H1 (cell line): Measurements from ENCODE around the gene KRTAP3-1. TPM values are rescaled to one million over a fixed set of nuclear protein-coding genes. Genes with fewer than 3 reads are reported as not detected.

Experiments
- CTCF ChIA-PET: fragments of 300-600 bp; sonication (Branson Sonifier 250); formaldehyde crosslinking; loops from one replicate; lab custom pipeline; 2021; ENCODE audit not compliant: partially characterized antibody; lab: Charles Lee
- POLR2A ChIA-PET: fragments of 300-600 bp; sonication (Branson Sonifier 250); formaldehyde crosslinking; loops from one replicate; lab custom pipeline; 2021; ENCODE audit warnings: inconsistent platforms; ENCODE audit not compliant: partially characterized antibody; lab: Charles Lee
- DNase-seq, 2 experiments: peaks; one replicate each; pipeline versions ENCODE4 v3.0.0 to v3.0.0-alpha.2; 2010 to 2022; ENCODE audit warnings: low spot score in 2 of 2, low read depth in 1 of 2, mixed read lengths in 1 of 2
- FAIRE-seq: peaks from 2 replicates; lab custom pipeline; 2011; peaks lifted over from hg19 to GRCh38; lab: Jason Lieb, UNC
- H2AFZ ChIP-seq: 2 replicates; pipeline ENCODE4 v1.8.1; 2012; ENCODE audit warnings: low read length, inconsistent platforms
- H2AK5ac ChIP-seq: 2 replicates; pipeline ENCODE4 v1.6.1; 2013; ENCODE audit warnings: low read depth, low read length
- H2BK120ac ChIP-seq: replicated peaks from 2 replicates; pipeline ENCODE3; 2013; ENCODE audit warnings: low read depth, low read length, inconsistent platforms
- H2BK12ac ChIP-seq: 2 replicates; pipeline ENCODE4 v1.6.1; 2013; ENCODE audit warnings: low read depth, low read length
- H2BK15ac ChIP-seq: 2 replicates; pipeline ENCODE4 v1.6.1; 2013; ENCODE audit warnings: low read length
- H2BK20ac ChIP-seq: 2 replicates; pipeline ENCODE4 v1.6.1; 2013; ENCODE audit warnings: low read length
- H2BK5ac ChIP-seq: 2 replicates; pipeline ENCODE4 v1.6.1; 2013; ENCODE audit warnings: low read depth, low read length
- H3K14ac ChIP-seq: 2 replicates; pipeline ENCODE4 v1.6.1; 2013; ENCODE audit warnings: inconsistent platforms; ENCODE audit not compliant: insufficient read length
- H3K18ac ChIP-seq: 2 replicates; pipeline ENCODE4 v1.6.1; 2013; ENCODE audit warnings: low read length; ENCODE audit errors: extremely low read depth
- H3K23ac ChIP-seq: 2 replicates; pipeline ENCODE4 v1.6.1; 2013; ENCODE audit warnings: inconsistent platforms; ENCODE audit not compliant: insufficient read length
- H3K23me2 ChIP-seq: 2 replicates; pipeline ENCODE4 v1.6.1; 2013; ENCODE audit warnings: low read depth, low read length
- H3K27ac ChIP-seq: 2 replicates; pipeline ENCODE4 v1.6.1; 2011; ENCODE audit warnings: low read depth, low read length, inconsistent platforms
- H3K27me3 ChIP-seq, 4 experiments: replicated peaks in 1 of 4; 1 replicate in 1 of 4; 2 replicates in 3 of 4; pipeline versions ENCODE4 v1.6.1 to v1.8.1; 2011 to 2013; ENCODE audit warnings: low read length in 3 of 4, mild to moderate bottlenecking in 3 of 4, inconsistent platforms in 2 of 4, mixed read lengths in 2 of 4, moderate library complexity in 1 of 4; ENCODE audit not compliant: control insufficient read depth in 3 of 4, insufficient read depth in 3 of 4; ENCODE audit errors: extremely low read depth in 1 of 4
- H3K36me3 ChIP-seq, 4 experiments: 2 replicates each; pipeline versions ENCODE4 v1.6.1 to v1.8.1; 2011 to 2013; ENCODE audit warnings: mild to moderate bottlenecking in 4 of 4, low read length in 3 of 4, moderate library complexity in 2 of 4, control low read depth in 1 of 4, inconsistent platforms in 1 of 4; ENCODE audit not compliant: insufficient read depth in 4 of 4, control insufficient read depth in 2 of 4
- H3K4ac ChIP-seq: replicated peaks from 2 replicates; pipeline ENCODE3; 2013; ENCODE audit warnings: low read length, low read depth, mixed read lengths, inconsistent platforms; ENCODE audit not compliant: insufficient read length
- H3K4me1 ChIP-seq, 4 experiments: replicated peaks in 1 of 4; 1 replicate in 1 of 4; 2 replicates in 3 of 4; pipeline versions ENCODE4 v1.6.1 to v1.8.1; 2011 to 2013; ENCODE audit warnings: low read length in 3 of 4, inconsistent platforms in 2 of 4, mixed read lengths in 1 of 4; ENCODE audit not compliant: insufficient read depth in 4 of 4, control insufficient read depth in 3 of 4
- H3K4me2 ChIP-seq, 2 experiments: 2 replicates each; pipeline versions ENCODE4 v1.6.1 to v1.8.1; 2011 to 2013; ENCODE audit warnings: low read depth in 2 of 2, low read length in 2 of 2, control low read depth in 1 of 2, inconsistent platforms in 1 of 2, mild to moderate bottlenecking in 1 of 2; ENCODE audit not compliant: insufficient read depth in 1 of 2
- H3K4me3 ChIP-seq, 4 experiments: fragments of 200-600, 300-600 bp in 1 of 4; sonication (generic), shearing (Covaris generic), sonication (Bioruptor Twin) in 1 of 4; 2 replicates each; pipeline versions ENCODE4 v1.5.1 to v1.8.1; 2011 to 2016; ENCODE audit warnings: low read length in 4 of 4, low read depth in 3 of 4, control low read depth in 2 of 4, inconsistent platforms in 2 of 4, mild to moderate bottlenecking in 2 of 4, mixed read lengths in 1 of 4, moderate library complexity in 1 of 4; ENCODE audit not compliant: insufficient read depth in 2 of 4; ENCODE audit errors: extremely low read depth in 1 of 4
- H3K56ac ChIP-seq: replicated peaks from 2 replicates; pipeline ENCODE3; 2013; ENCODE audit warnings: low read depth, mild to moderate bottlenecking, mixed read lengths, low read length, inconsistent platforms; ENCODE audit not compliant: insufficient read length
- H3K79me1 ChIP-seq: 2 replicates; pipeline ENCODE4 v1.6.1; 2013; ENCODE audit warnings: low read depth, low read length, control low read depth
- H3K79me2 ChIP-seq, 2 experiments: 2 replicates each; pipeline versions ENCODE4 v1.6.1 to v1.8.1; 2012 to 2013; ENCODE audit warnings: low read length in 2 of 2, mild to moderate bottlenecking in 2 of 2, inconsistent platforms in 1 of 2; ENCODE audit not compliant: insufficient read depth in 2 of 2, control insufficient read depth in 1 of 2
- H3K9ac ChIP-seq, 4 experiments: replicated peaks in 1 of 4; 1 replicate in 1 of 4; 2 replicates in 3 of 4; pipeline versions ENCODE4 v1.6.1 to v1.8.1; 2011 to 2013; ENCODE audit warnings: low read depth in 3 of 4, low read length in 3 of 4, control low read depth in 2 of 4, mild to moderate bottlenecking in 2 of 4, moderate library complexity in 2 of 4, inconsistent platforms in 1 of 4; ENCODE audit errors: extremely low read depth in 1 of 4
- H3K9me3 ChIP-seq, 2 experiments: 2 replicates each; pipeline versions ENCODE4 v1.6.1 to v1.8.1; 2012 to 2013; ENCODE audit warnings: mild to moderate bottlenecking in 2 of 2, moderate library complexity in 2 of 2, control low read depth in 1 of 2, inconsistent platforms in 1 of 2, low read depth in 1 of 2, low read length in 1 of 2, mixed read lengths in 1 of 2; ENCODE audit not compliant: insufficient read depth in 2 of 2
- H4K20me1 ChIP-seq, 2 experiments: replicated peaks in 1 of 2; 2 replicates each; pipeline versions ENCODE3 to v1.8.1; 2011 to 2013; ENCODE audit warnings: inconsistent platforms in 2 of 2, low read length in 2 of 2, mild to moderate bottlenecking in 1 of 2; ENCODE audit not compliant: insufficient read depth in 2 of 2, control insufficient read depth in 1 of 2
- H4K5ac ChIP-seq: 2 replicates; pipeline ENCODE4 v1.6.1; 2013; ENCODE audit warnings: low read length, low read depth, mixed read lengths, inconsistent platforms; ENCODE audit not compliant: insufficient read length
- H4K8ac ChIP-seq: 2 replicates; pipeline ENCODE4 v1.8.0; 2013; ENCODE audit warnings: mild to moderate bottlenecking, moderate library complexity, low read length, inconsistent platforms; ENCODE audit not compliant: insufficient read depth; ENCODE audit errors: extremely low read depth
- H4K91ac ChIP-seq: replicated peaks from 2 replicates; pipeline ENCODE3; 2013; ENCODE audit warnings: low read length, mixed read lengths, inconsistent platforms; ENCODE audit not compliant: insufficient read length
- BRCA1 ChIP-seq: IDR thresholded peaks from 2 replicates; pipeline ENCODE4 v1.6.1; 2012; ENCODE audit warnings: low read depth, low read length, improper control_type of control experiment
- CBX5 ChIP-seq: fragments of 300-800, 300-1000 bp; sonication (generic); IDR thresholded peaks from 2 replicates; pipeline ENCODE4 v1.7.1; 2016; ENCODE audit warnings: antibody characterized with exemption, low read length, low read depth
- CREB1 ChIP-seq: IDR thresholded peaks from 2 replicates; pipeline ENCODE4 v1.6.1; 2012; ENCODE audit warnings: inconsistent platforms
- E2F6 ChIP-seq: IDR thresholded peaks from 2 replicates; pipeline ENCODE4 v1.6.1; 2012; ENCODE audit warnings: inconsistent platforms
- EGR1 ChIP-seq: IDR thresholded peaks from 2 replicates; pipeline ENCODE4 v1.6.1; 2011; ENCODE audit warnings: low read depth, low read length, borderline replicate concordance
- GTF2F1 ChIP-seq: IDR thresholded peaks from 2 replicates; pipeline ENCODE4 v1.6.1; 2012; ENCODE audit warnings: low read depth, low read length, improper control_type of control experiment, borderline replicate concordance
- SIX5 ChIP-seq: IDR thresholded peaks from 2 replicates; pipeline ENCODE4 v1.6.1; 2011; ENCODE audit warnings: mild to moderate bottlenecking, low read depth, low read length
- SP1 ChIP-seq: IDR thresholded peaks from 2 replicates; pipeline ENCODE4 v1.6.1; 2011; ENCODE audit warnings: low read depth, low read length
- SP4 ChIP-seq: IDR thresholded peaks from 2 replicates; pipeline ENCODE4 v1.6.1; 2012; ENCODE audit warnings: low read length, inconsistent platforms
- TEAD4 ChIP-seq: IDR thresholded peaks from 2 replicates; pipeline ENCODE4 v1.6.1; 2012; ENCODE audit warnings: low read depth, low read length, inconsistent platforms, mixed read lengths
- WGBS, 2 experiments: shearing (Covaris generic) in 1 of 2; methylation state at CpG; one replicate each; pipeline versions ENCODE4 v1.1.6 to v1.1.7; 2013 to 2015; ENCODE audit warnings: low lambda C conversion rate in 2 of 2, mixed read lengths in 2 of 2, inconsistent platforms in 1 of 2, low coverage in 1 of 2, missing lambda C conversion rate in 1 of 2; ENCODE audit not compliant: insufficient replicate concordance in 2 of 2, insufficient coverage in 1 of 2, insufficient read length in 1 of 2; ENCODE audit errors: extremely low coverage in 1 of 2, missing lambda C conversion rate in 1 of 2; 5-methylcytosine and 5-hydroxymethylcytosine counted together
- polyA plus RNA-seq, 7 experiments: library from polyadenylated mRNA; depleted of rRNA in 3 of 7; stranded (reverse) in 5 of 7; unstranded in 2 of 7; fragments of >200 nt in 5 of 7; fragments of 200-250 nt in 2 of 7; gene quantifications; 1 replicate in 5 of 7; 2 replicates in 1 of 7; 4 replicates in 1 of 7; pipeline versions ENCODE4 v1.2.1 to v1.2.3, GENCODE V29; 2011 to 2013; ENCODE audit warnings: missing spikeins in 2 of 7, mixed read lengths in 2 of 7
- total RNA-seq: library from RNA; stranded (reverse); fragmentation: NEBNext Ultra II Directional; extraction: Animal tissue kit (Norgen Biotek cat#: 25700); gene quantifications from 2 replicates; pipeline ENCODE4 v1.2.1, GENCODE V29; 2021

Gene KRTAP3-1
- total and polyA plus RNA-seq, 2 of the 8 experiments (the other 6 are each of a cell fraction or from before 2014, with no cell fraction given): not detected

GRCh38 chr17:40993084-40993483 is 15.8 kb downstream of the KRTAP3-1 start:
- H3K27ac ChIP-seq: no peak overlapping the region
- H2BK15ac ChIP-seq: no peak overlapping the region
- no peak overlapping the region for H2BK12ac ChIP-seq
- H4K91ac ChIP-seq: no peak overlapping the region
- FAIRE-seq: no peak
- H3K79me2 ChIP-seq: no peaks in the 10 kb centered on the region
- 98% methylated on average over 2 of the region's 2 CpGs; no CpG with 5 or more reads in 1 of the 2 experiments for WGBS, 2 experiments
- no peak overlapping the region for H3K23ac ChIP-seq
- no peaks in the 10 kb centered on the region for H3K79me1 ChIP-seq
- no peak overlapping the region for H3K4me2 ChIP-seq
- no peak for TF ChIP-seq SP4
- TF ChIP-seq EGR1: no peak
- TF ChIP-seq BRCA1: no peak
- TF ChIP-seq CBX5: no peak
- no peak for TF ChIP-seq TEAD4
- TF ChIP-seq CREB1: no peak
- no peak for TF ChIP-seq E2F6
- no peak for TF ChIP-seq GTF2F1
- no peak for TF ChIP-seq SP1
- TF ChIP-seq SIX5: no peak
- TF ChIP-seq, all 59 proteins: peak for 0
- H4K8ac ChIP-seq: no peak overlapping the region
- H2AK5ac ChIP-seq: no peak overlapping the region
- no peak overlapping the region for H2BK5ac ChIP-seq
- H3K36me3 ChIP-seq: no peaks in the 10 kb centered on the region
- H3K18ac ChIP-seq: no peak overlapping the region
- H3K9me3 ChIP-seq: no peaks in the 10 kb centered on the region
- no peak overlapping the region; a peak in 1 of 7 replicates for H3K9ac ChIP-seq
- H3K4me1 ChIP-seq: peaks cover 0 to 2% (median 0%) of the 10 kb centered on the region in 4 experiments; a peak in 2 of 7 replicates
- no peak overlapping the region for H2BK120ac ChIP-seq
- POLR2A ChIA-PET: interaction anchor here (0.6 kb wide), 1 partner anchor 11 kb away, joined by 4 read pairs; no protein-coding TSS in a partner anchor
- no peaks in the 10 kb centered on the region for H3K23me2 ChIP-seq
- H4K20me1 ChIP-seq: no peaks in the 10 kb centered on the region
- H2BK20ac ChIP-seq: no peak overlapping the region
- CTCF ChIA-PET: no interaction called here
- no peak overlapping the region for H3K14ac ChIP-seq
- H4K5ac ChIP-seq: no peak overlapping the region
- H3K4me3 ChIP-seq: no peak overlapping the region
- H3K4ac ChIP-seq: no peak overlapping the region
- no peaks in the 10 kb centered on the region for H3K27me3 ChIP-seq
- no peak for DNase-seq
- H2AFZ ChIP-seq: no peak overlapping the region
- no peak overlapping the region for H3K56ac ChIP-seq
